ENCODE results near the gene SMURF2.

DNA sequence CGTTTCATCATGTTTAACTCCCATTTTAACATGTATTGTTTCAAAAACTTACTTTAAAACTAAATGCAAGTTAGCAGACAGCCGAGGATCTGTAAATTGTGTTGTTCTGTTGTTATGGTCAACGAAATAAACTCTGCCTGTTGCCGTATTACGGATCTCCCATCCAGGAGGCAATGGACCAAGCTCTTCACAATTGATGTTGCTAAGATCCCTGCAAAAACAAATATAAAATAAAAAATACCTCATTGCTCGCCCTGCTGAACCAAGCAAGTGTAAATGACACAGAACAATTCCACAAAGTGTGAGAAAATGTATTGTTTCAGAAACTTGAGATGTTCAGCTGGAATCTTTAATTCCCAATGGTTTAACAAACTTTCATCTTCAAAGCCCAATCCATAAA lies 90.4 kb downstream of the SMURF2 start:
- TF ChIP-seq GATA2 (IDR thresholded peaks at IDR 0.05; ENCODE audit: low read depth, low read length) (no peak), GATA3 (IDR thresholded peaks at IDR 0.05; ENCODE audit: low read depth, low read length) (no peak)
